ENCODE data around the gene LEP.
"Not testable (repeated sequence)": the region's sequence is repeated elsewhere in the genome, so short reads cannot be mapped to it uniquely, and the experiment has no call there.

Gene LEP

DNA sequence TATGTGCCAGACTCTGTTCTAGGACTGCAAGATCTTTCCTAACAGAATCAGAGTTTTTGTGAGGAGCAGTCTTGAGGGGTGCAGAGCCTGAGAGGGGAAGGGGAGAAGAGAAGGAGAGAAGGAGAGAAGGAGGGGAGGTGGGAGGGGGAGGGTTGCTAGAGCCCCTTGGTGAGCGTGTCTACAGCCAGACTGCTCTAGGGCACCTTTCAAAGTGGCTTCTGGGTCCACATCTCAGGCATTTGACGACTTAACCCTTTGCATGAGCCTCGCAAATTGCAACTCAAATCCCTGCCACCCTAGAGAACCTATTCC, 31.1 kb upstream of the LEP start:
- H3K4me3 ChIP-seq (ENCODE audit: low read depth, low read length), result no peak overlapping the region
- DNase-seq (ENCODE audit: low read depth), result no peak

DNA sequence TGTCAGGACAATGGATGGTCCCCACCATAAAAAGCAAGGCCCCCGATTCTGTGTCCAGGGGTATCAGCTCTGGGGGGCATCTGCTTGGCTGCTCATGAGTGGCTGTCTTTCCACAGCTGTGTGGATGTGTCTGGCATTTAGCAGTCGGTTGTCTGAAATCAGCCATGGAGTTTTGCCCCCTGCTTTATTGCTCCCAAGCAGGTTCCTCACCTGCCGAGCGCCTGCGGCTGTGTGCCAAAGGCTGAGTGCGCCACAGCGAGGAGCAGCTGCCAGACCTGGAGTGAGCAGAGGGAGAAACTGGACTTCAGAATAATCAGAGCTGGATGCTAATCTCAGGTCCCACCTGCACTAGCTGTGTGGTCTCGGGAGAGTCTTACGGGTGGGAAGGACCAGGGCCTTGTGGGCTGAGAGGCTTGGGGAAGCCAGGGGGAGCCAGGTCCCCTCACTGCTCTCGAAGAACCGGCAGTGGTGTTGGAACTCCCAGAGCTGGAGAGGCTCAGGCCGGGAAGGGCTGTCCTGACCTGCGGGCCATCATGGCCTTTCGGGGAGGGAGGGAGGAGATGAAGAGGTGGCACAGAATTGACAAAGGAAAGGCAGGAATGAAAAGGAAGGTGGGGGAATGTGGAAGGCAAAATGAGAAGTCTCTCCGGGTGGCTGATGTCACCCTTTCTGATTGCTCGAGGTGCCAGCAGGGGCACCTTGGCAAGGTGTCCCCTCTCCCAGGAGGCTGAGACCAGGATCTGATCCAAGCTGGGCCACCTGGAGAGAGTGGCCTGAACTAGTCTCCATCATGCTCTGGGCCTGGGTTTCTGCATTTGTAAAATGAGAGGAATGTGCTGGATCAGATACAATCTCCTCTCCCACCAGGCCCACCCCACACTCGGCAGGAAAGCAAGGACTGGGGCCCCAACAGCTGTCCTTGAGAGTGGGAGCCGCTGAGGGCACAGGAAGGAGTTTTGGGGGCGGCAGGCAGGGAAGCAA, 30.2 kb upstream of the LEP start:
- no peak overlapping the region for H3K4me3 ChIP-seq (ENCODE audit: low read depth, low read length)
- DNase-seq (ENCODE audit: low read depth), result no peak

DNA sequence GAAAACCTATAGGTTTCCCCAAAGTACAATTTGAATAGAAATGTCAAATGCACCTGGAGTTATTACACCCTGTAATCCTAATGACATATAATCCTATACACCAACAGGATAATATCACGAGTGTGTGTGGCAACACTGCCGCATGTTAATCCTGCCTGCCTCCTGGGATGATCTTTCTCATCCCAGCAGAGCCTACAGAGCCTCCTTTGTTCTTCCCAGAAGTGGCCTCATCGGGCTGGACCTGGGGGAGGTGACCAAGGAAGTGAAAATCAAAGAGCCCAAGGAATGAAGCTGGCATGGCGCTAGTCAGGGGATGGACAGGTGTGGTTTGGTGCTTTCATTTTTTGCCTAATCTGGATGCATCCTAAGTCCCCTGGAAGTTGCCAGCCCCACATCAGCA, 29.5 kb upstream of the LEP start:
- H3K4me3 ChIP-seq (ENCODE audit: low read depth, low read length), result no peak overlapping the region
- no peak for DNase-seq (ENCODE audit: low read depth)

DNA sequence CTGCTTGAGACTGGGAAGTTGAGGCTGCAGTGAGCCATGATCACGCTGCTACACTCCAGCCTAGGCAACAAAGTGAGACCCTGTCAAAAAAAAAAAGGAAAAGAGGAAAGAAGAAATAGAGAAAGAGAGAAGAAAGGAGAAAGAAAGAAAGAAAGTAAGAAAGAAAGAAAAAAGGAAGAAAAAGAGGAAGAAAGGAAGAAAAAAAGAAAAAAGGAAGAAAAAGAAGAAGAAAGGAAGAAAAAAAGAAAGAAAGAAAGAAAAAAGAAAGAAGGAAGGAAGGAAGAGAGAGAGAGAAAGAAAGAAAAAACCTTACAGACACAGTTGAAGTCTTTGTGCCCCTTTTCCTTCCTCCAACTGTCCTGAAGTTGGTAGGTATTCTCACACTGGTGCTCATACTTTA, 26.6 kb upstream of the LEP start:
- DNase-seq (ENCODE audit: low read depth), result no peak
- H3K4me3 ChIP-seq (ENCODE audit: low read depth, low read length), result no peak overlapping the region

DNA sequence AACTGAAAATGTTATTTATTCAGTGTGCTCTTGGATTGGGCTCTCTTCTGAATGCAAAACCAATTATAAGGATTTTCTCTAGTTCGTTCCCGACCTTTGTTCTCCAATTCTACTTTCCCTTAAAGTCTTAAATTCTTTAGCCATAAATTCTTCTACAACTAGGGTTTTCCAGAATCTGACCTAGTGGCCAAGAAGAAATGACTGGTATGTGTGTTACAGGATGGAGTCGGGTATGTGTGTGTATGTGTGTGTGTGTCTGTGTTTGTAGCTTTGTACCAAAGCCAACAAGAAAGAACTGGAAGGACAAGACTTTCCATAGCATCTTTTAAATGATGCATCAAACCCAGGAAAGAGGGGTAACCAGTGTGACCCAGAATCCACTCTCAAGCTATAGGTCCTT, 25.8 kb upstream of the LEP start:
- no peak overlapping the region for H3K4me3 ChIP-seq (ENCODE audit: low read depth, low read length)
- peak; percentile 73 for DNase-seq (ENCODE audit: low read depth)

DNA sequence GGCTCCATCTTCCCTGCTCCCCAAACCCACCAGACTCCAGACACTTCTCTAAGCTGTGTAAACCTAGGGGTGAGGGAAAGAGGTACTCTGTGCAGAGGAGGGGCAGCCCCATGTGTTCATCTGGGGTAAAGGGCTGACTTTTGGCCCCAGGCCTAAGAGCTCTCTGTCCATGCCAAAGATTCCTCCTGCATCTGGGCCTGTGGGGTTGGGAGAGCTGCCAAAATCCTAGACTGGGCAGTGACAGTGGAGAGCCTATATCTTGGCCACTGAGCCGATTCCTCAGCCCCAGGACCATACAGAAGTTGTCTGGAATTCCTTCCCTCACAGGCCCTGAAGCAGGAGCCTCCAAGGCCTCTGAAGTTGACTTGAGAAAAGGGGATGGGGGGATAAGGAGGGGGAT, 25.3 kb upstream of the LEP start:
- DNase-seq (ENCODE audit: low read depth), result no peak
- no peak overlapping the region for H3K4me3 ChIP-seq (ENCODE audit: low read depth, low read length)

DNA sequence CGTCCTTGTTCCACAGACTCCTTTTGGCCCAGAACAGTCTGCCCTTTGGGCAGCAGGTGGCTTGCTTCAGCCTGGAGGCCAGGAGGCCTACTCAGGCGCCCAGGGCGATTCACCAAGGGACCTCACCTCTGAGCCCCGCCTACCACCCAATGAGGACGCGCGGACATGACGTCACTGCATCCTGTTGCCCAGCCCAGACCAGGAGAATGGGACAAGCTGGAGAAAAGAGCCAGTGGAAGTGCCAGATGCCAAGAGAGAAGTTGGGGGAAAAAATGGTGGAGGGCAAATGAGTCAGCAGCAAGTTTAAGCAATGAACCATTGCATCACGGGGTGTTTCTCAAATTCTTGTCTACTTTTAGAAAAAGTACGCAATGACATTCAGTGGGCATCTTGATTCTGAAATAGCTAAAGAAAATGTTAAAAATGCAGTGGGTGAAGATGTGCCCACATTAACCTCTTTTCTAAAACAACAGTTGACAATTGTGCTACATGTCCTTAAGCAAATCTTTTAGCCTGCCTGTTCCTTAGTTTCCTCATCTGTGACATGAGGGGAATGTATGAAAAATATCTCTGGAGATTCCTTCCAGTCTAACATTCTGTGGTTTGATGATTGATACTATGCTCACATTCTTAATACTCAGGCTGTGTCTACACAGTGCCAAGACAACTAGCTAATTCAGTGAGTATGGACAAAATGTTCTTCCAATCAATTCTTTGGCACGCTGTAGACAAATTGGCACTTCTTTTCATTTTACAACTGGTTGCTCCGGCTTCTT, 23.9 kb upstream of the LEP start:
- no peak overlapping the region for H3K4me3 ChIP-seq (ENCODE audit: low read depth, low read length)
- DNase-seq (ENCODE audit: low read depth), result peak; percentile 53

DNA sequence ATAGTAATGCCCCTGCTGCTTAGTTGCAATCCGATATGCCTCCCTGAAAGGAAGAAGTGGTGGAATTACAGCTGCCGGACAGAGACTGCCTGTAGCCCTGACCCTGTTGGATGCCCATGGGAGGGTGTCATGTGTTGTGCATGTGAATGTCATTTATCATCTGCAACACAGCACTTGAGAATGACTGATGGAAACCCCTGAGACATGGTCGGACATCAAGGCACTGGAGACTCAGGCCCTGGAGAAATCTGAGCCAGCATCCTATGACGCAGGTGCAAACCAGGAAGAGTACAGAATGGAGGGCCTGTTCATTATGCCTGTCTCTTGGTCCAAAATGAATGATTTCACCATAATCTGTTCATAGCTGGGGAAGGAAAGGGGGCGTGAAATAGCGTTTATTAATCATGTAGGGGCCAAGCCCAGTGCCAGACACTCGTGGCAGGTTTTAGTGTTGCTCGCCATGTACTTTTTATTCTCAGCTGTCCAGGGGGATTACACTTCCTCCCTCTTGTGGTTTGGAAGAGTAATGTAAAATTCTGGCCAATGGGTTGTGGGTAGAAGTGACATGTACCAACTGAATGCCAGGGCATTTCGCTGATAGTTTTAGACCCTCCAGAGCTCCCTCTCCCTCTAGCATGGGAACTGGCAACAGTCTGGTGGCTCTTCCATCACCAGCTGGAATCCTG, 23.0 kb upstream of the LEP start:
- H3K4me3 ChIP-seq (ENCODE audit: low read depth, low read length), result no peak overlapping the region
- DNase-seq (ENCODE audit: low read depth), result no peak

DNA sequence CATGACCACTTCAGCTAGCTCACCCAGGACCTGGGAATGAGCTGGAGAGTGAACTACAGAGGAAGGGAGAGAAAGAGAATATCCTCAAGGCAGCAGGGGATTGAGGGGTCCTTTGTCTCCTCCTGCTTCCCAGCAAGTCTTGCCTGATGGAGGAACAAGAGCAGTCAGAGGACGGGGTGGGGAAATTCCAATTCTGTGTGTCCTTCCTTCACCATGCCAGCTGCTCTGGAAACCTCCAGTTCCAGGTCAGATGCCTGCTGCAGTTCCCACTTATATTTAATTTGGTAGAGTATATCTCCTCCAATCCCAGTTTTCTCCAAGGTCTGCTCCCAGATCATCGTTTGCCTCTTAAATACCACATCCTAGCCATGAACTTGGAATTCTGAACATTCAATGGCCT, 21.4 kb upstream of the LEP start:
- H3K4me3 ChIP-seq (ENCODE audit: low read depth, low read length), result no peak overlapping the region
- DNase-seq (ENCODE audit: low read depth), result no peak

DNA sequence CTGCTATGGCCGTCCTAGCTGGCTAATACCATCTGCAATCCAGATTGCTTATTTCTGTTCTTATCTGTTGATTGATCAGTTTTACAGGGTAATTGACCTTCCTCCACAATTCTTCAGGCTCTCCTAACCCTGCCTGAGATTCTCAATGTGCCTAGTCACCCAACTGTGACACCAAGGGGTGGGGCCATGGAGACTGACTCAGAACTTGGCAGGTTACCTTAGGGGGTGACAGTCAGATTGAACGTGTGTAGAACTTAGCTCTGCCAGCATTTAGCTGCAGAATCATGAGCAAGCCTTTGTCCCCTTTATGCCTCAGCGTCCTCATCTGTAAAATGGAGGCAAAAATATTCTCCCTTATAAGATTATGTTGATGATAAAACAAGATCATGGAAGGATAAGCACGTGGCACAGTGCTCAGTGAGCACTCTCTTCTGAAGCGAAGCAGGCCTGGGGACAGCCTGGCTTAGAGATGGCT, 19.1 kb upstream of the LEP start:
- no peak overlapping the region for H3K4me3 ChIP-seq (ENCODE audit: low read depth, low read length)
- no peak for DNase-seq (ENCODE audit: low read depth)

DNA sequence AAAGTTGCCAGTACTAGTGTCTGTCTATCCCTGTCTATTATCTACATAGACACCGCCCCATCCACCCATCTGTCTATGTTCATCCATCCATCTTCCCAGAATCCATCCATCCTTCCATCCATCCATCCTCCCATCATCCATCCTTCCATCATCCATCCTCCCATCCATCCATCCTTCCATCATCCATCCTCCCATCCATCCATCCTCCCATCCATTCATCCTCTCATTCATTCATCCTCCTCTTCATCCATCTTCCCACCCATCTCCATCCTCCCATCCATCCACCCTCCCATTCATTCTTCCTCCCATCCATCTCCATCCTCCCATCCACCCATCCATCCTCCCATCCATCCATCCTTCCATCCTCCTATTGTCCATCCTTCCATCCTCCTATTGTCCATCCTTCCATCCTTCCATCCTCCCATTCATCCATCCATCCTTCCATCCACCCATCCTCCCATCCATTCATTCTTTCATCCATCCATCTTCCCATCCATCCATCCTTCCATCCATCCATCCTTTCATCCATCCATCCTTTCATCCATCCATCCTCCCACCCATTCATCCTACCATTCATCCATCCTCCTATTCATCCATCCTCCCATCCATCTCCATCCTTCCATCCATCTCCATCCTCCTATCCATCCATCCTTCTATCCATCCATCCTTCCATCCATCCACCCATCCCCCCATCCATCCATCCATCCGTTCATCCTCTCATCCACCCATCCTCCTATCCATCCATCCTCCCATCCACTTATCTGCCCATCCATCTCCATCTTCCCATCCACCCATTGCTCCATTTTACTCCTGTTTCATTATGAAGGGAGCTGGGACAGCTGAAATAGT, 14.7 kb upstream of the LEP start:
- no peak for DNase-seq (ENCODE audit: low read depth)
- no peak overlapping the region for H3K4me3 ChIP-seq (ENCODE audit: low read depth, low read length)

DNA sequence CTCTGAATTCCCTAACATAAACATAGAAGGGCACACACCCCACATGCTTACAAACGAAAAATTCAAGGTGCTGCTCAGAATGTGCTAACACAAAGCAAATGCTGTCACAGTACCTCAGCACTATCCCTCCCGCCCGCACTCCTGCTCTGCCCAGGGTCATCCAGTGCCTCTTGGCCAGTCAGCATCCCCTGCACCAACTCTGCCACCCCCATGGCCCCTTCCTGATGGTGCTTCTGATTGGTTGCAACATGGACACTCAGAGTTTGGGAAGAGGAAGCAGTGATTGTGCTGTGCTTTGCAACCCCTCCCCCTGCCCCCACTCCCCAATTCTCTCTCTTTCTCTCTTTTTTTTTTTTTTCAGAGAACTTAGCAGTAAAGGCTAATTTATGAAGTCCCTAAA, 13.8 kb upstream of the LEP start:
- DNase-seq (ENCODE audit: low read depth), result no peak
- H3K4me3 ChIP-seq (ENCODE audit: low read depth, low read length), result no peak overlapping the region

DNA sequence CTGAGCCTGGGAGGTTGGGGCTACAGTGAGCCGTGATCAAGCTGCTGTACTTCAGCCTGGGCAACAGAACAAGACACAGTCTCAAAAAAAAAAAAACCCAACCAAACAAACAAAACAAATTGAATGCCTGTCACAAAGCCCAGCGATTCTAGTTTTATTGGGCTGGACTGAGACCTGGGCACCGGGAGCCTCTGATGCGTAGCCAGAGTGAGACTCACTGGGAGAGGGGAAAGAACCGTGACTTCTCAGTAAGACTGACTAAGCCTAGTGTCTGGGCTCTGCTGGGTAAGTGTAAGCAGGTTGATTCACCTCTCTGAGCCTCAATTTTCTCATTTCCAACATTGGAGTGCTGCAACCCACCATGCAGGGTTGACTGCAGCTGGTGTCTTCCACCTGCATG, 10.1 kb upstream of the LEP start:
- no peak for DNase-seq (ENCODE audit: low read depth)
- no peak overlapping the region for H3K4me3 ChIP-seq (ENCODE audit: low read depth, low read length)

DNA sequence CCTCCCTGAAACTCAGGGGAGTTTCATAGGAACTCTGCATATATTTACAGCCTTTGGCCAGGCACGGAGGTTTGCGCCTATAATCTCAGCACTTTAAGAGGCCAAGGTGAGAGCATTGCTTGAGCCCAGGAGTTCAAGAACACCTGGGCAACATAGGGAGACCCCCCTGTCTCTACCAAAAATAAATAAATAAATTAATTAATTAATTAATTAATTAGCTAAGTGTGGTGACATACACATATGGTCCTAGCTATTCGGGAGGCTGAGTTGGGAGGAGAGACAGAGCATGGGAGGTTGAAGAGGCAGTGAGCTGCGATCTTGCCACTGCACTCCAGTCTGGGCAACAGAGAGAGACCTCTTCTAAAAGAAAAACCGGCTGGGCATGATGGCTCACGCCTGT, 9.4 kb upstream of the LEP start:
- no peak overlapping the region for H3K4me3 ChIP-seq (ENCODE audit: low read depth, low read length)
- DNase-seq (ENCODE audit: low read depth), result no peak

DNA sequence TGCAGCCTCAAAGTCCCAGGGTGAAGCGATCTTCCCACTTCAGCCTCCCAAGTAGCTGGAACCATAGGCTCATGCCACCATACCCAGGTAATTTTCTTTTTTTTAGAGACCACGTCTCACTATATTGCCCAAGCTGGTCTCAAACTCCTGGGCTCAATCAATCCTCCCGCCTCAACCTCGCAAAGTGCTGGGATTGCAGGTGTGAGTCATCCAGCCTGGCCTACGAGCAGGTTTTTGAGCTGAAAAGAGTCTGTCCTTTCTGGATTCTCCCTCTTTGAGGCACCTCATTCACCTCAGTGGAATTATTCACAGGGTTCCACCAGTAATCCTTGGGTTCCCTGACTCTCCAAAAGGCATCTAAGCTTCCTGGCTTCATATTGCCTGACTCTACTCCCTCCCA, 7.6 kb upstream of the LEP start:
- no peak for DNase-seq (ENCODE audit: low read depth)
- H3K4me3 ChIP-seq (ENCODE audit: low read depth, low read length), result no peak overlapping the region

DNA sequence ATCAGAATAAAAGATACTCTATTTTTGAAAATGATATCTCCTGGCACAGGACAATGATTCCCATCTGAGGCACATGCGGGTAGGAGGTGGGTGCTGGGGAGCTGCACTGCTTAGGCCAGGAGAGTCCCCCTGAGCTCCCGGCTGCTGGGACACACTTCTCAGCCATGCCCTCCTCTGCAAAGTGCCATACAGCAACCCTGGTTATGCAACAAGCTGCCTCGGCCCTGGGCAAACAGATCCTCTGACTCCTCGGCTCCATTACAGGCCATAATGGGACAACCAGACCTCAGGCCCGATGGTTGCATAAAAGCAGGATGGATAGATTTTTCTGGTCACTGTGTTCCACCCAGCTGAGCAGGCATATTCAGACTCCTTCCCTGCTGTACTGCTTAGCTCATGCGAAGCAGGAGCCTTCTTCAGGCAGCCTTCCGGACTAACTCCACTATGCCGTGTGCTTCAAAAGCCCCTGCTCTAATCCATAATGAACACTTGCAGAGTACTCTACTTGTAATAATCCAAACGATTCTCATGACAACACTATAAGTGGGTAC, 6.5 kb upstream of the LEP start:
- no peak overlapping the region for H3K4me3 ChIP-seq (ENCODE audit: low read depth, low read length)
- DNase-seq (ENCODE audit: low read depth), result no peak

DNA sequence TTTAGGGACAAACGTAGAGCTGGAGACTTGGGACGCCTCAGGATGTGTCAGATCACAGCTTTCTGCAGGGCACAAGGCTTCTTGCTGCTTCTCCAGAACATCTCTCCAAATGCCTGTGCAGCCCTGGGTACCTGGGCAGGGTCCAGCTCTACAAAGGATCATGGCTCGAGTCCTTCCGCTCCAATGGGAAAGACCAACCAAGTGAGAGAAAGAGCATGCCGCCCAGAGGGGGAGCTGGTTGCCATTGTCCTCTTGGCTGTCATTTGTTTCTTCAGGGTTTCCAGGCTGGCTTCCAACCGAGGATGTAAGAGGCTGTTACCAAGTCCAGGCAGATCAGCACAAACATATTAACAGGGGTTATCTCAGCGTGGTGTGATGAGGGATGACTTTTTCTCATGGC, 5.6 kb upstream of the LEP start:
- no peak for DNase-seq (ENCODE audit: low read depth)
- H3K4me3 ChIP-seq (ENCODE audit: low read depth, low read length), result no peak overlapping the region

DNA sequence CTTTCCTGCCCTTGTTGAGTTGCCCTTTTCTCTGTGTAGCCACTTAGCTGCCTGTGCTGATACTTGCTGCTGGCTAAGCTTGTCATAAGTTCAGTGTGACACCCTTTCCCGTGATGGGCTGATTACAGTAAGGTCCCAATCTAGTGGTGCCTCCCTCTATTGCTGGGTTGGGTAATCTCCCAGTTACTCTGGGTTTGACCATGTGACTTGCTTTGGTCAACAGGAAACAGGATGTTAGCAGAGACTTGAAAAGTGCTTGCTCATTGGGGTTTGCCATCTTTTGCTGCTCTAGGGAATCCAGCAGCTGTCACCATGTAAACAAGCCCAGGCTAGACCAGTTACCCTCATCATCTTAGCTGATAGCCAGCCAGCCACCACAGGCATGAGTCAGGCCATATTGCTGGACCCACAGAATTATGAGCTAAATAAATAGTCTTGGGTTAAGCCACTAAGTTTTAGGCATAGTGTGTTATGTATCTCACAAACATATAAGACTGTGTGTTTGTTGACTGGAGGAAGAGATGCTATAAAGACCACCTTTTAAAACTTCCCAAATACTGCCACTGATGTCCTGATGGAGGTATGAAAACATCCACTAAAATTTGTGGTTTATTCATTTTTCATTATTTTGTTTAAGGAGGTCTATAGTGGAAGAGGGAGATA, 4.0 kb upstream of the LEP start:
- peak; percentile 39 for DNase-seq (ENCODE audit: low read depth)
- no peak overlapping the region for H3K4me3 ChIP-seq (ENCODE audit: low read depth, low read length)

DNA sequence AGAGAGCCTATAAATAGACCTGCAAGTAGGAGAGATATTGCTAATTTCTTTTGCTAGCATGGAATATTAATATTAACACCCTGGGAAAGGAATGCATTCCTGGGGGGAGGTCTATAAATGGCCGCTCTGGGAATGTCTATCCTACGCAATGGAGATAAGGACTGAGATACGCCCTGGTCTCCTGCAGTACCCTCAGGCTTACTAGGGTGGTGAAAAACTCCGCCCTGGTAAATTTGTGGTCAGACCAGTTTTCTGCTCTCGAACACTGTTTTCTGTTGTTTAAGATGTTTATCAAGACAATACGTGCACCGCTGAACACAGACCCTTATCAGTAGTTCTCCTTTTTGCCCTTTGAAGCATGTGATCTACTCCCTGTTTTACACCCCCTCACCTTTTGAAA, 1.9 kb upstream of the LEP start:
- not testable (repeated sequence) for DNase-seq (ENCODE audit: low read depth); H3K4me3 ChIP-seq (ENCODE audit: low read depth, low read length)
